Occipital lobe (tissue), 1 donor: ENCODE measurements around the gene TMEM191C. TPM values are rescaled to one million over a fixed set of nuclear protein-coding genes. Genes with fewer than 3 reads are reported as not detected.

Experiments
- total RNA-seq: library from RNA; depleted of rRNA; stranded (reverse); fragments of >200 nt; gene quantifications from one replicate; pipeline ENCODE4 v1.2.3, GENCODE V29; 2014

Gene TMEM191C
- total RNA-seq, 1 donor from 2014 or later: 4.4 TPM

Other genes with a start within 250 kb of the TMEM191C start
- 0.62 TPM for gene RIMBP3B, start 83.6 kb upstream of the TMEM191C start, total RNA-seq
- gene HIC2, start 50.0 kb upstream of the TMEM191C start, total RNA-seq: 8.9 TPM
- 1.6 TPM for gene RIMBP3C, start 84.1 kb downstream of the TMEM191C start, total RNA-seq
- gene UBE2L3, start 100.3 kb downstream of the TMEM191C start, total RNA-seq: 23.6 TPM
- gene YDJC, start 162.6 kb downstream of the TMEM191C start, total RNA-seq: 7.0 TPM
- 0.16 TPM for gene CCDC116, start 165.4 kb downstream of the TMEM191C start, total RNA-seq
- gene SDF2L1, start 174.9 kb downstream of the TMEM191C start, total RNA-seq: 4.7 TPM
- 24.3 TPM for gene PPIL2, start 198.6 kb downstream of the TMEM191C start, total RNA-seq